Liver (tissue), 9 donors: ENCODE results near the gene DBNDD2. TPM values are rescaled to one million over a fixed set of nuclear protein-coding genes. Genes with fewer than 3 reads are reported as not detected.

Experiments used
- DNase-seq: peaks from one replicate; pipeline ENCODE4 v3.0.0-alpha.2; 2017; ENCODE audit warnings: low spot score
- H3K27ac ChIP-seq, 2 donors: one replicate each; pipeline ENCODE4 v1.7.0; 2013; ENCODE audit warnings: inconsistent platforms in 2 of 2, low read length in 2 of 2, control low read depth in 1 of 2, low read depth in 1 of 2, mild to moderate bottlenecking in 1 of 2
- H3K27me3 ChIP-seq, 4 donors: one replicate each; pipeline versions ENCODE4 v1.6.1 to v1.7.0; 2013; ENCODE audit warnings: low read length in 3 of 4, inconsistent platforms in 1 of 4, mild to moderate bottlenecking in 1 of 4, moderate library complexity in 1 of 4; ENCODE audit not compliant: control insufficient read depth in 4 of 4, insufficient read depth in 4 of 4
- H3K36me3 ChIP-seq, 4 donors: one replicate each; pipeline versions ENCODE4 v1.6.1 to v1.7.0; 2013; ENCODE audit warnings: low read length in 3 of 4, mild to moderate bottlenecking in 3 of 4, low read depth in 1 of 4, moderate library complexity in 1 of 4; ENCODE audit not compliant: control insufficient read depth in 4 of 4, insufficient read depth in 3 of 4
- H3K4me1 ChIP-seq, 4 donors: one replicate each; pipeline versions ENCODE4 v1.6.1 to v1.7.0; 2013; ENCODE audit warnings: low read length in 3 of 4, mild to moderate bottlenecking in 3 of 4, moderate library complexity in 1 of 4; ENCODE audit not compliant: control insufficient read depth in 4 of 4, insufficient read depth in 4 of 4
- H3K4me3 ChIP-seq, 3 donors: one replicate each; pipeline versions ENCODE4 v1.6.1 to v1.7.0; 2013; ENCODE audit warnings: low read length in 3 of 3, control low read depth in 1 of 3, low read depth in 1 of 3, mild to moderate bottlenecking in 1 of 3
- H3K9ac ChIP-seq, 2 donors: one replicate each; pipeline ENCODE4 v1.7.0; 2013; ENCODE audit warnings: low read length in 2 of 2, mild to moderate bottlenecking in 2 of 2, moderate library complexity in 2 of 2, control low read depth in 1 of 2, low read depth in 1 of 2
- H3K9me3 ChIP-seq, 4 donors: one replicate each; pipeline versions ENCODE4 v1.6.1 to v1.7.0; 2013; ENCODE audit warnings: low read length in 3 of 4; ENCODE audit not compliant: control insufficient read depth in 4 of 4
- EGR1 ChIP-seq, 2 donors: IDR thresholded peaks; 2 replicates each; pipeline ENCODE4 v1.6.1; 2016 to 2018; ENCODE audit warnings: antibody characterized with exemption in 2 of 2, low read depth in 2 of 2
- FOXA1 ChIP-seq: IDR thresholded peaks from 2 replicates; pipeline ENCODE4 v1.6.1; 2016; ENCODE audit warnings: antibody characterized with exemption
- FOXA2 ChIP-seq: IDR thresholded peaks from 2 replicates; pipeline ENCODE4 v1.6.1; 2016; ENCODE audit warnings: antibody characterized with exemption
- GABPA ChIP-seq, 2 donors: IDR thresholded peaks in 1 of 2; conservative IDR thresholded peaks in 1 of 2; 2 replicates each; pipeline ENCODE4 v1.6.1; 2016; ENCODE audit warnings: antibody characterized with exemption in 2 of 2, mild to moderate bottlenecking in 1 of 2, moderate library complexity in 1 of 2
- HNF4A ChIP-seq, 2 donors: conservative IDR thresholded peaks; 2 replicates each; pipeline ENCODE4 v1.6.1; 2016; ENCODE audit warnings: antibody characterized with exemption in 2 of 2, mild to moderate bottlenecking in 2 of 2
- HNF4G ChIP-seq: IDR thresholded peaks from 2 replicates; pipeline ENCODE4 v1.6.1; 2016; ENCODE audit warnings: antibody characterized with exemption
- JUND ChIP-seq, 2 donors: IDR thresholded peaks; 2 replicates each; pipeline ENCODE4 v1.6.1; 2016; ENCODE audit warnings: antibody characterized with exemption in 2 of 2
- NR2F2 ChIP-seq: IDR thresholded peaks from 2 replicates; pipeline ENCODE4 v1.6.1; 2016; ENCODE audit warnings: antibody characterized with exemption
- RAD21 ChIP-seq, 2 donors: IDR thresholded peaks; 2 replicates each; pipeline ENCODE4 v1.6.1; 2016; ENCODE audit warnings: antibody characterized with exemption in 2 of 2, mild to moderate bottlenecking in 2 of 2
- RXRA ChIP-seq, 2 donors: IDR thresholded peaks; 2 replicates each; pipeline ENCODE4 v1.6.1; 2017 to 2018; ENCODE audit warnings: antibody characterized with exemption in 2 of 2, mild to moderate bottlenecking in 1 of 2
- SP1 ChIP-seq: IDR thresholded peaks from 2 replicates; pipeline ENCODE4 v1.6.1; 2018; ENCODE audit warnings: antibody characterized with exemption, mild to moderate bottlenecking
- TAF1 ChIP-seq: conservative IDR thresholded peaks from 2 replicates; pipeline ENCODE4 v1.6.1; 2016; ENCODE audit warnings: antibody characterized with exemption, mild to moderate bottlenecking
- YY1 ChIP-seq: IDR thresholded peaks from 2 replicates; pipeline ENCODE4 v1.6.1; 2016; ENCODE audit warnings: antibody characterized with exemption, mild to moderate bottlenecking
- WGBS: extraction: QIAGEN DNeasy Blood & Tissue Kit; methylation state at CpG from one replicate; pipeline ENCODE4 v1.1.7; 2013; 5-methylcytosine and 5-hydroxymethylcytosine counted together
- polyA plus RNA-seq, 2 donors: library from polyadenylated mRNA; stranded (reverse) in 1 of 2; unstranded in 1 of 2; fragments of 200-250 nt in 1 of 2; fragments of >200 nt in 1 of 2; fragmentation: Nextera tagmentation in 1 of 2; extraction: Ambion mirVana in 1 of 2; gene quantifications; one replicate each; pipeline versions ENCODE4 v1.2.1 to v1.2.3, GENCODE V29; 2013 to 2015
- total RNA-seq, 2 donors: library from RNA; depleted of rRNA; stranded (reverse); fragments of >200 nt; gene quantifications; one replicate each; pipeline ENCODE4 v1.2.3, GENCODE V29; 2014
- TF ChIP-seq, protein P1 (sequence below): IDR thresholded peaks from 2 replicates; pipeline ENCODE4 v1.6.1; 2016; ENCODE audit warnings: antibody characterized with exemption, mild to moderate bottlenecking
- TF ChIP-seq, protein P2 (sequence below): fragments of 150-350 bp; IDR thresholded peaks from 2 replicates; pipeline ENCODE4 v1.5.1; 2017; ENCODE audit warnings: improper control_type of control experiment, low read depth, low read length; ENCODE audit not compliant: missing input control
- TF ChIP-seq, protein P3 (sequence below): IDR thresholded peaks from 2 replicates; pipeline ENCODE4 v1.6.1; 2016; ENCODE audit warnings: antibody characterized with exemption
- TF ChIP-seq, protein P4 (sequence below): IDR thresholded peaks from 2 replicates; pipeline ENCODE4 v1.6.1; 2016; ENCODE audit warnings: antibody characterized with exemption
- TF ChIP-seq, protein P5 (sequence below): IDR thresholded peaks from 2 replicates; pipeline ENCODE4 v1.6.1; 2016; ENCODE audit warnings: antibody characterized with exemption
- donor health status: healthy.
- donor health status: healthy.
- donor health status: healthy.
- donor health status: healthy.
- donor health status: healthy.

Gene DBNDD2
- total and polyA plus RNA-seq, 4 donors, result 2.1 to 4.6 (median 2.7) TPM

DNA sequence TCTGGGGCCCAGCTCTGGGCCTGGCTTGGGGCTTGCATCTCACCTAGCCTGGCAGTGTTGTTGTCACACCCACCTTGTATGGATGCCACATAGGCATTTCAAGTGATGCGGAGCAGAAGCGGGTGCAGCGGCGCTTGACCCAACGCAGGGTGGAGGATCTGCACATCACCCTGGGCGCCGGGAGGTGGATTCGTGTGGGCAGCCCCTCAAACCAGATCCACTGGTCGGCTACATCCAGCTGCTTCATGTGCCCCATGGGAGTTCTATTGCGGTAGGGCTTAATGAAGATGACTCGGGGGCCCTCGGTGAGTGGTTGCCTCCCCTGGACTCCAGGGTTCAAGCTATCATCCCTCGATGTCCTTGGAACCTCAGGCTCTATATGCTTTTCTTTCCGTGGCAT is 33.1 kb upstream of the DBNDD2 start (continued):
- TF ChIP-seq, protein P1, sequence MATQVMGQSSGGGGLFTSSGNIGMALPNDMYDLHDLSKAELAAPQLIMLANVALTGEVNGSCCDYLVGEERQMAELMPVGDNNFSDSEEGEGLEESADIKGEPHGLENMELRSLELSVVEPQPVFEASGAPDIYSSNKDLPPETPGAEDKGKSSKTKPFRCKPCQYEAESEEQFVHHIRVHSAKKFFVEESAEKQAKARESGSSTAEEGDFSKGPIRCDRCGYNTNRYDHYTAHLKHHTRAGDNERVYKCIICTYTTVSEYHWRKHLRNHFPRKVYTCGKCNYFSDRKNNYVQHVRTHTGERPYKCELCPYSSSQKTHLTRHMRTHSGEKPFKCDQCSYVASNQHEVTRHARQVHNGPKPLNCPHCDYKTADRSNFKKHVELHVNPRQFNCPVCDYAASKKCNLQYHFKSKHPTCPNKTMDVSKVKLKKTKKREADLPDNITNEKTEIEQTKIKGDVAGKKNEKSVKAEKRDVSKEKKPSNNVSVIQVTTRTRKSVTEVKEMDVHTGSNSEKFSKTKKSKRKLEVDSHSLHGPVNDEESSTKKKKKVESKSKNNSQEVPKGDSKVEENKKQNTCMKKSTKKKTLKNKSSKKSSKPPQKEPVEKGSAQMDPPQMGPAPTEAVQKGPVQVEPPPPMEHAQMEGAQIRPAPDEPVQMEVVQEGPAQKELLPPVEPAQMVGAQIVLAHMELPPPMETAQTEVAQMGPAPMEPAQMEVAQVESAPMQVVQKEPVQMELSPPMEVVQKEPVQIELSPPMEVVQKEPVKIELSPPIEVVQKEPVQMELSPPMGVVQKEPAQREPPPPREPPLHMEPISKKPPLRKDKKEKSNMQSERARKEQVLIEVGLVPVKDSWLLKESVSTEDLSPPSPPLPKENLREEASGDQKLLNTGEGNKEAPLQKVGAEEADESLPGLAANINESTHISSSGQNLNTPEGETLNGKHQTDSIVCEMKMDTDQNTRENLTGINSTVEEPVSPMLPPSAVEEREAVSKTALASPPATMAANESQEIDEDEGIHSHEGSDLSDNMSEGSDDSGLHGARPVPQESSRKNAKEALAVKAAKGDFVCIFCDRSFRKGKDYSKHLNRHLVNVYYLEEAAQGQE, result no peak

DNA sequence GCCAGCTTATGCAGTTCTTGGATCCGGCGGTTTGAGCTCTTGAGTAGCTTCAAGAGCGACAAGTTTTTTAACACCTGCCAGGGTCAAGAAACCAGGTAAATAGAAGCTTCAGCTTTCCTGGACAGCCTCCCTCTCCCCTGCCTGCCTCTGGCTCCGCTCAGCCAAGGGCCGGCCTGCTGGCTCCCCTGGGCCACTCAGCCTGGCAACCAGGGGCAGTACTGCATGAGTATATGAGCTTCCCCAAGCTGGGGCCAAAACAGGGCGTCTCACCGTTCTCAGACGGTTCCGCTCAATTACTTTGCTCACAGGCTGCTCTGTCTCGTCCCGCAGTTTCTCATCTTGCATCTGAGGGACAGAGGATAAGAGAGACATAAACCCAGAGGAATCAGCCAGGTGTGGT is 30.8 kb upstream of the DBNDD2 start:
- Histone ChIP-seq H3K4me1 (peaks cover 4 to 11% (median 5%) of the 10 kb centered on the region in 4 donors), H3K9me3 (no peaks in the 10 kb centered on the region), H3K27ac (no peak overlapping the region), H3K9ac (no peak overlapping the region), H3K4me3 (no peak overlapping the region), H3K27me3 (no peaks in the 10 kb centered on the region), H3K36me3 (peaks cover 0 to 2% (median 0%) of the 10 kb centered on the region in 4 donors)
- DNase-seq, result no peak
- 87% methylated on average over 11 of the region's 11 CpGs for WGBS
- TF ChIP-seq NR2F2 (no peak), GABPA (IDR thresholded peaks at IDR 0.05 in 1 of 2, conservative IDR thresholded peaks at IDR 0.05 in 1 of 2) (no peak), EGR1 (IDR thresholded peaks at IDR 0.05; ENCODE audit: low read depth in 2 of 2) (no peak), TAF1 (no peak), FOXA1 (no peak), HNF4A (conservative IDR thresholded peaks at IDR 0.05) (no peak), FOXA2 (no peak), JUND (IDR thresholded peaks at IDR 0.05) (no peak), RAD21 (IDR thresholded peaks at IDR 0.05) (no peak), YY1 (no peak), HNF4G (no peak), SP1 (no peak), RXRA (IDR thresholded peaks at IDR 0.05) (no peak)
- TF ChIP-seq, protein P2, sequence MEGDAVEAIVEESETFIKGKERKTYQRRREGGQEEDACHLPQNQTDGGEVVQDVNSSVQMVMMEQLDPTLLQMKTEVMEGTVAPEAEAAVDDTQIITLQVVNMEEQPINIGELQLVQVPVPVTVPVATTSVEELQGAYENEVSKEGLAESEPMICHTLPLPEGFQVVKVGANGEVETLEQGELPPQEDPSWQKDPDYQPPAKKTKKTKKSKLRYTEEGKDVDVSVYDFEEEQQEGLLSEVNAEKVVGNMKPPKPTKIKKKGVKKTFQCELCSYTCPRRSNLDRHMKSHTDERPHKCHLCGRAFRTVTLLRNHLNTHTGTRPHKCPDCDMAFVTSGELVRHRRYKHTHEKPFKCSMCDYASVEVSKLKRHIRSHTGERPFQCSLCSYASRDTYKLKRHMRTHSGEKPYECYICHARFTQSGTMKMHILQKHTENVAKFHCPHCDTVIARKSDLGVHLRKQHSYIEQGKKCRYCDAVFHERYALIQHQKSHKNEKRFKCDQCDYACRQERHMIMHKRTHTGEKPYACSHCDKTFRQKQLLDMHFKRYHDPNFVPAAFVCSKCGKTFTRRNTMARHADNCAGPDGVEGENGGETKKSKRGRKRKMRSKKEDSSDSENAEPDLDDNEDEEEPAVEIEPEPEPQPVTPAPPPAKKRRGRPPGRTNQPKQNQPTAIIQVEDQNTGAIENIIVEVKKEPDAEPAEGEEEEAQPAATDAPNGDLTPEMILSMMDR, result no peak
- TF ChIP-seq, protein P3, sequence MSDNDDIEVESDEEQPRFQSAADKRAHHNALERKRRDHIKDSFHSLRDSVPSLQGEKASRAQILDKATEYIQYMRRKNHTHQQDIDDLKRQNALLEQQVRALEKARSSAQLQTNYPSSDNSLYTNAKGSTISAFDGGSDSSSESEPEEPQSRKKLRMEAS, result no peak
- TF ChIP-seq, protein P1, result no peak
- TF ChIP-seq, protein P4, sequence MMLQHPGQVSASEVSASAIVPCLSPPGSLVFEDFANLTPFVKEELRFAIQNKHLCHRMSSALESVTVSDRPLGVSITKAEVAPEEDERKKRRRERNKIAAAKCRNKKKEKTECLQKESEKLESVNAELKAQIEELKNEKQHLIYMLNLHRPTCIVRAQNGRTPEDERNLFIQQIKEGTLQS, result no peak
- TF ChIP-seq, protein P5, sequence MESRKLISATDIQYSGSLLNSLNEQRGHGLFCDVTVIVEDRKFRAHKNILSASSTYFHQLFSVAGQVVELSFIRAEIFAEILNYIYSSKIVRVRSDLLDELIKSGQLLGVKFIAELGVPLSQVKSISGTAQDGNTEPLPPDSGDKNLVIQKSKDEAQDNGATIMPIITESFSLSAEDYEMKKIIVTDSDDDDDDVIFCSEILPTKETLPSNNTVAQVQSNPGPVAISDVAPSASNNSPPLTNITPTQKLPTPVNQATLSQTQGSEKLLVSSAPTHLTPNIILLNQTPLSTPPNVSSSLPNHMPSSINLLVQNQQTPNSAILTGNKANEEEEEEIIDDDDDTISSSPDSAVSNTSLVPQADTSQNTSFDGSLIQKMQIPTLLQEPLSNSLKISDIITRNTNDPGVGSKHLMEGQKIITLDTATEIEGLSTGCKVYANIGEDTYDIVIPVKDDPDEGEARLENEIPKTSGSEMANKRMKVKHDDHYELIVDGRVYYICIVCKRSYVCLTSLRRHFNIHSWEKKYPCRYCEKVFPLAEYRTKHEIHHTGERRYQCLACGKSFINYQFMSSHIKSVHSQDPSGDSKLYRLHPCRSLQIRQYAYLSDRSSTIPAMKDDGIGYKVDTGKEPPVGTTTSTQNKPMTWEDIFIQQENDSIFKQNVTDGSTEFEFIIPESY, result no peak
